Cardiac muscle cell (in vitro differentiated cells and primary cell): ENCODE data around the gene VTA1. TPM values are rescaled to one million over a fixed set of nuclear protein-coding genes. Genes with fewer than 3 reads are reported as not detected.
"Not testable (repeated sequence)": the region's sequence is repeated elsewhere in the genome, so short reads cannot be mapped to it uniquely, and the experiment has no call there.

Experiments
- DNase-seq, 2 donors: peaks; one replicate each; pipeline versions ENCODE4 v3.0.0 to v3.0.0-alpha.2; 2010 to 2017; ENCODE audit warnings: low read depth in 1 of 2, low spot score in 1 of 2
- H3K27ac ChIP-seq: fragments of 200-600 bp; sonication (generic); 2 replicates; pipeline ENCODE4 v1.5.1; 2016
- H3K27me3 ChIP-seq: fragments of 200-600 bp; sonication (generic); 2 replicates; pipeline ENCODE4 v1.6.0; 2016; ENCODE audit warnings: control low read depth
- H3K36me3 ChIP-seq: fragments of 200-600 bp; sonication (generic); 2 replicates; pipeline ENCODE4 v1.5.1; 2016; ENCODE audit warnings: control low read depth
- H3K4me1 ChIP-seq: fragments of 200-600 bp; sonication (generic); 2 replicates; pipeline ENCODE4 v1.8.1; 2017; ENCODE audit warnings: low read depth, mild to moderate bottlenecking, mixed run types
- H3K4me3 ChIP-seq: fragments of 200-600 bp; sonication (generic); 2 replicates; pipeline ENCODE4 v1.5.1; 2016; ENCODE audit warnings: mild to moderate bottlenecking
- H3K9me3 ChIP-seq: fragments of 200-600 bp; sonication (generic); 2 replicates; pipeline ENCODE4 v1.5.1; 2017; ENCODE audit warnings: low read depth, mild to moderate bottlenecking, control low read depth
- CTCF ChIP-seq: IDR thresholded peaks from 2 replicates; pipeline ENCODE4 v1.5.1; 2012; ENCODE audit warnings: low read depth, mild to moderate bottlenecking, low read length
- polyA plus RNA-seq: library from polyadenylated mRNA; unstranded; fragments of >200 nt; fragmentation: Nextera tagmentation; extraction: Ambion mirVana; gene quantifications from 2 replicates; pipeline ENCODE4 v1.2.1, GENCODE V29; 2016
- total RNA-seq: library from RNA; depleted of rRNA; stranded (reverse); fragments of >200 nt; gene quantifications from 2 replicates; pipeline ENCODE4 v1.2.3, GENCODE V29; 2016

The VTA1 gene
- total and polyA plus RNA-seq, 2 experiments from 2014 or later: 44.0 to 93.0 TPM

GRCh38 chr6:142232206-142233044 lies 85.4 kb downstream of the VTA1 start:
- not testable (repeated sequence) for H3K9me3 ChIP-seq, H3K36me3 ChIP-seq, H3K27ac ChIP-seq, H3K27me3 ChIP-seq, H3K4me3 ChIP-seq
- peaks cover 14% of the 10 kb centered on the region for H3K4me1 ChIP-seq
- peak; percentile 23 for TF ChIP-seq CTCF
- DNase-seq: peak; percentile 25 to 61

GRCh38 chr6:142233945-142234682 lies 87.1 kb downstream of the VTA1 start:
- no peaks in the 10 kb centered on the region for H3K9me3 ChIP-seq
- no peak for TF ChIP-seq CTCF
- H3K36me3 ChIP-seq: no peaks in the 10 kb centered on the region
- H3K27ac ChIP-seq: no peak overlapping the region
- H3K4me1 ChIP-seq: peaks cover 14% of the 10 kb centered on the region
- no peak for DNase-seq
- no peaks in the 10 kb centered on the region for H3K27me3 ChIP-seq
- H3K4me3 ChIP-seq: no peak overlapping the region

- Histone ChIP-seq H3K4me1 (peaks cover 14% of the 10 kb centered on the region), H3K36me3 (no peaks in the 10 kb centered on the region), H3K9me3 (no peaks in the 10 kb centered on the region), H3K27ac (no peak overlapping the region), H3K27me3 (no peaks in the 10 kb centered on the region), H3K4me3 (no peak overlapping the region)
- peak in 1 of 2 donors; percentile 15 for DNase-seq
- TF ChIP-seq CTCF: no peak
These were observed 88.2 kb downstream of the VTA1 start for GRCh38 chr6:142235272-142235671.

GRCh38 chr6:142235791-142236190 lies 88.7 kb downstream of the VTA1 start:
- no peak overlapping the region for H3K27ac ChIP-seq
- no peaks in the 10 kb centered on the region for H3K36me3 ChIP-seq
- no peak overlapping the region for H3K4me3 ChIP-seq
- TF ChIP-seq CTCF: no peak
- no peaks in the 10 kb centered on the region for H3K27me3 ChIP-seq
- no peak for DNase-seq
- H3K9me3 ChIP-seq: no peaks in the 10 kb centered on the region
- H3K4me1 ChIP-seq: peaks cover 14% of the 10 kb centered on the region

- Histone ChIP-seq H3K36me3 (no peaks in the 10 kb centered on the region), H3K9me3 (no peaks in the 10 kb centered on the region), H3K27me3 (no peaks in the 10 kb centered on the region), H3K4me1 (peaks cover 14% of the 10 kb centered on the region), H3K27ac (no peak overlapping the region), H3K4me3 (no peak overlapping the region)
- TF ChIP-seq CTCF: no peak
- no peak for DNase-seq
These were observed 89.6 kb downstream of the VTA1 start for GRCh38 chr6:142236691-142237090.
